CD4-positive, CD25-positive, alpha-beta regulatory T cell (primary cell): ENCODE data around the gene PRSS35. TPM values are rescaled to one million over a fixed set of nuclear protein-coding genes. Genes with fewer than 3 reads are reported as not detected.
"Not testable (repeated sequence)": the region's sequence is repeated elsewhere in the genome, so short reads cannot be mapped to it uniquely, and the experiment has no call there.

ENCODE experiments used
- ATAC-seq, 2 donors: fragments of 150-1000 bp; cut with Tn5 transposase; one replicate each; pipeline ENCODE4 v1.10.0; 2021; ENCODE audit warnings: low read depth in 2 of 2, moderate number of reproducible peaks in 2 of 2, moderate library complexity in 1 of 2
- DNase-seq, 3 donors: peaks; one replicate each; pipeline versions ENCODE4 v3.0.0 to v3.0.0-alpha.2; 2012 to 2022; ENCODE audit warnings: mixed read lengths in 1 of 3
- H3K27ac ChIP-seq: one replicate; pipeline ENCODE4 v1.7.0; 2013; ENCODE audit warnings: mild to moderate bottlenecking, low read length; ENCODE audit not compliant: insufficient read depth, poor library complexity, severe bottlenecking
- H3K27me3 ChIP-seq: one replicate; pipeline ENCODE4 v1.7.0; 2013; ENCODE audit warnings: low read length; ENCODE audit not compliant: control insufficient read depth, insufficient read depth
- H3K36me3 ChIP-seq: one replicate; pipeline ENCODE4 v1.7.0; 2013; ENCODE audit warnings: mild to moderate bottlenecking, low read length, moderate library complexity; ENCODE audit not compliant: control insufficient read depth, insufficient read depth
- H3K4me1 ChIP-seq: 2 replicates; pipeline ENCODE4 v1.7.0; 2013; ENCODE audit warnings: mild to moderate bottlenecking, low read length; ENCODE audit not compliant: insufficient read depth, control insufficient read depth, poor library complexity, severe bottlenecking
- H3K4me3 ChIP-seq: one replicate; pipeline ENCODE4 v1.7.0; 2013; ENCODE audit warnings: low read depth, mild to moderate bottlenecking, low read length, moderate library complexity
- H3K9me3 ChIP-seq, 2 experiments: 1 replicate in 1 of 2; 2 replicates in 1 of 2; pipeline ENCODE4 v1.7.0; 2013; ENCODE audit warnings: low read length in 2 of 2, mild to moderate bottlenecking in 1 of 2, moderate library complexity in 1 of 2; ENCODE audit not compliant: control insufficient read depth in 2 of 2
- H3K27ac Mint-ChIP-seq, 3 donors: one replicate each; pipeline ENCODE4 v1.8.0; 2020 to 2022; ENCODE audit warnings: mild to moderate bottlenecking in 3 of 3, mixed read lengths in 3 of 3, moderate library complexity in 2 of 3
- H3K27me3 Mint-ChIP-seq: one replicate; pipeline ENCODE4 v1.8.0; 2022; ENCODE audit warnings: mild to moderate bottlenecking, mixed read lengths
- H3K36me3 Mint-ChIP-seq: one replicate; pipeline ENCODE4 v1.8.0; 2020; ENCODE audit warnings: mixed read lengths
- H3K4me1 Mint-ChIP-seq, 4 donors: one replicate each; pipeline ENCODE4 v1.8.0; 2020 to 2022; ENCODE audit warnings: mixed read lengths in 4 of 4, mild to moderate bottlenecking in 1 of 4
- H3K4me3 Mint-ChIP-seq, 4 donors: one replicate each; pipeline ENCODE4 v1.8.0; 2020 to 2022; ENCODE audit warnings: mild to moderate bottlenecking in 4 of 4, mixed read lengths in 4 of 4, moderate library complexity in 3 of 4
- H3K9me3 Mint-ChIP-seq, 7 donors: one replicate each; pipeline ENCODE4 v1.8.0; 2020 to 2022; ENCODE audit warnings: mixed read lengths in 7 of 7, mild to moderate bottlenecking in 3 of 7, moderate library complexity in 2 of 7
- polyA plus RNA-seq, 4 donors: library from polyadenylated mRNA; unstranded; fragments of 300-500 nt; fragmentation: Illumina TruSeq; gene quantifications; one replicate each; pipeline ENCODE4 v1.2.3, GENCODE V29; 2021
- total RNA-seq: library from RNA; stranded (reverse); gene quantifications from one replicate; pipeline ENCODE4 v1.2.3, GENCODE V29; 2022

PRSS35 gene
- total and polyA plus RNA-seq, 5 donors from 2014 or later, result not detected

- no peaks in the 10 kb centered on the region for H3K27me3 ChIP-seq
- no peaks in the 10 kb centered on the region for H3K9me3 ChIP-seq
- Mint-ChIP-seq H3K4me1 (no peaks in the 10 kb centered on the region), H3K9me3 (peaks cover 0 to 1% (median 0%) of the 10 kb centered on the region in 7 donors), H3K27me3 (no peaks in the 10 kb centered on the region), H3K27ac (no peak overlapping the region), H3K36me3 (peaks cover 2% of the 10 kb centered on the region), H3K4me3 (no peak overlapping the region)
- no peak for ATAC-seq
- no peak overlapping the region for H3K27ac ChIP-seq
- H3K36me3 ChIP-seq, result no peaks in the 10 kb centered on the region
- H3K4me3 ChIP-seq, result no peak overlapping the region
- DNase-seq, result no peak
- H3K4me1 ChIP-seq, result no peaks in the 10 kb centered on the region
Observed at GRCh38 chr6:83556871-83557270, 44.5 kb downstream of the PRSS35 start.

GRCh38 chr6:83558975-83559374, 46.6 kb downstream of the PRSS35 start:
- Mint-ChIP-seq H3K9me3 (peaks cover 0 to 6% (median 0%) of the 10 kb centered on the region in 7 donors), H3K4me3 (no peak overlapping the region), H3K27ac (no peak overlapping the region), H3K27me3 (no peaks in the 10 kb centered on the region), H3K4me1 (no peaks in the 10 kb centered on the region), H3K36me3 (peaks cover under 1% of the 10 kb centered on the region)
- H3K9me3 ChIP-seq, result no peaks in the 10 kb centered on the region
- H3K4me1 ChIP-seq, result no peaks in the 10 kb centered on the region
- no peaks in the 10 kb centered on the region for H3K36me3 ChIP-seq
- no peak for ATAC-seq
- no peaks in the 10 kb centered on the region for H3K27me3 ChIP-seq
- no peak for DNase-seq
- no peak overlapping the region for H3K27ac ChIP-seq
- no peak overlapping the region for H3K4me3 ChIP-seq

GRCh38 chr6:83571663-83572185, 59.4 kb downstream of the PRSS35 start:
- not testable (repeated sequence) for H3K36me3 ChIP-seq, H3K27me3 ChIP-seq, H3K4me3 ChIP-seq, H3K27me3 Mint-ChIP-seq, H3K36me3 Mint-ChIP-seq, H3K4me3 Mint-ChIP-seq, ATAC-seq, H3K4me1 ChIP-seq, DNase-seq, H3K4me1 Mint-ChIP-seq, H3K9me3 Mint-ChIP-seq, H3K27ac ChIP-seq, H3K9me3 ChIP-seq
- peak overlapping the region in 1 of 3 donors; percentile 90 for H3K27ac Mint-ChIP-seq

- Histone ChIP-seq H3K27ac (no peak overlapping the region), H3K36me3 (no peaks in the 10 kb centered on the region), H3K9me3 (no peaks in the 10 kb centered on the region), H3K27me3 (no peaks in the 10 kb centered on the region), H3K4me1 (no peaks in the 10 kb centered on the region), H3K4me3 (no peak overlapping the region)
- no peak for ATAC-seq
- no peak for DNase-seq
- Mint-ChIP-seq H3K27ac (no peak overlapping the region), H3K4me3 (no peak overlapping the region), H3K27me3 (no peaks in the 10 kb centered on the region), H3K4me1 (no peaks in the 10 kb centered on the region), H3K36me3 (no peaks in the 10 kb centered on the region), H3K9me3 (peaks cover 0 to 3% (median 0%) of the 10 kb centered on the region in 7 donors)
Observed at GRCh38 chr6:83574783-83575182, 62.4 kb downstream of the PRSS35 start.

Other genes starting within 250 kb of the PRSS35 start
- gene ME1, start 81.5 kb upstream of the PRSS35 start, total RNA-seq, result not detected
- not detected for gene ME1, start 81.5 kb upstream of the PRSS35 start, polyA plus RNA-seq
- gene SNAP91, start 196.6 kb downstream of the PRSS35 start, total RNA-seq, result not detected
- gene SNAP91, start 196.6 kb downstream of the PRSS35 start, polyA plus RNA-seq, result not detected